Caco-2 (cell line): Measurements from ENCODE around the gene REG4. TPM values are rescaled to one million over a fixed set of nuclear protein-coding genes. Genes with fewer than 3 reads are reported as not detected.
"Not testable (repeated sequence)": the region's sequence is repeated elsewhere in the genome, so short reads cannot be mapped to it uniquely, and the experiment has no call there.

Experiments used
- BruUV-seq: library from RNA; stranded (reverse); fragments of 400-500 nt; replicated peaks from 2 replicates; lab custom pipeline; 2021; lab: Mats Ljungman, UMichigan
- CTCF ChIA-PET: fragments of 300-600 bp; sonication (Branson Sonifier 250); formaldehyde crosslinking; loops from one replicate; lab custom pipeline; 2022; ENCODE audit warnings: antibody characterized with exemption; lab: Charles Lee
- POLR2A ChIA-PET: fragments of 300-600 bp; sonication (Branson Sonifier 250); formaldehyde crosslinking; loops from one replicate; lab custom pipeline; 2022; ENCODE audit warnings: antibody characterized with exemption; lab: Charles Lee
- DNase-seq, 2 experiments: peaks; one replicate each; pipeline versions ENCODE4 v3.0.0 to v3.0.0-alpha.2; 2020 to 2022
- H3K27me3 ChIP-seq: replicated peaks from 2 replicates; pipeline ENCODE4 v1.6.0; 2011; ENCODE audit warnings: low read length; ENCODE audit not compliant: control insufficient read depth, insufficient read depth
- H3K36me3 ChIP-seq: 2 replicates; pipeline ENCODE4 v1.5.1; 2011; ENCODE audit warnings: low read length; ENCODE audit not compliant: control insufficient read depth, insufficient read depth
- H3K4me1 ChIP-seq: fragments of 250-450 bp; sonication (Bioruptor Pico); 2 replicates; pipeline ENCODE4 v1.5.1; 2020; ENCODE audit warnings: mild to moderate bottlenecking
- H3K4me3 ChIP-seq: 2 replicates; pipeline ENCODE4 v1.5.1; 2011; ENCODE audit warnings: low read depth, mild to moderate bottlenecking, control low read depth, low read length
- H3K9me3 ChIP-seq: fragments of 250-450 bp; sonication (Bioruptor Pico); 2 replicates; pipeline ENCODE4 v1.5.1; 2020; ENCODE audit warnings: mild to moderate bottlenecking, moderate library complexity
- H3K27ac Mint-ChIP-seq: one replicate; pipeline ENCODE4 v1.8.0; 2022; ENCODE audit warnings: mixed read lengths; ENCODE audit not compliant: unreplicated experiment
- H3K27me3 Mint-ChIP-seq: one replicate; pipeline ENCODE4 v1.8.0; 2022; ENCODE audit warnings: mixed read lengths; ENCODE audit not compliant: insufficient read depth, unreplicated experiment
- H3K36me3 Mint-ChIP-seq: one replicate; pipeline ENCODE4 v1.8.0; 2022; ENCODE audit warnings: mild to moderate bottlenecking, mixed read lengths; ENCODE audit not compliant: insufficient read depth, unreplicated experiment
- H3K4me1 Mint-ChIP-seq: one replicate; pipeline ENCODE4 v1.8.0; 2022; ENCODE audit warnings: low read depth, mixed read lengths; ENCODE audit not compliant: unreplicated experiment
- H3K4me3 Mint-ChIP-seq: one replicate; pipeline ENCODE4 v1.8.0; 2022; ENCODE audit warnings: mild to moderate bottlenecking, moderate library complexity, mixed read lengths; ENCODE audit not compliant: unreplicated experiment
- H3K9me3 Mint-ChIP-seq: one replicate; pipeline ENCODE4 v1.8.0; 2022; ENCODE audit warnings: mixed read lengths; ENCODE audit not compliant: unreplicated experiment
- intact Hi-C: fragments of 100-400 bp; cut with micrococcal nuclease; formaldehyde crosslinking; loops from one replicate; pipeline ENCODE4 v1.10.0; 2022; ENCODE audit not compliant: unreplicated experiment
- total RNA-seq: library from RNA; stranded (reverse); gene quantifications from 2 replicates; pipeline ENCODE4 v1.2.3, GENCODE V29; 2022
- TF ChIP-seq, protein P1 (sequence below), 2 experiments: fragments of 200-600 bp in 1 of 2; IDR thresholded peaks; 1 replicate in 1 of 2; 2 replicates in 1 of 2; pipeline versions ENCODE4 v1.5.1 to v1.8.0; 2011 to 2022; ENCODE audit warnings: antibody characterized with exemption in 1 of 2, control low read depth in 1 of 2, inconsistent platforms in 1 of 2, low read depth in 1 of 2, low read length in 1 of 2, mild to moderate bottlenecking in 1 of 2, moderate library complexity in 1 of 2; ENCODE audit not compliant: insufficient read depth in 1 of 2, severe bottlenecking in 1 of 2, unreplicated experiment in 1 of 2

REG4 gene
- total RNA-seq, 1 experiment from 2014 or later, result 8.0 TPM

DNA sequence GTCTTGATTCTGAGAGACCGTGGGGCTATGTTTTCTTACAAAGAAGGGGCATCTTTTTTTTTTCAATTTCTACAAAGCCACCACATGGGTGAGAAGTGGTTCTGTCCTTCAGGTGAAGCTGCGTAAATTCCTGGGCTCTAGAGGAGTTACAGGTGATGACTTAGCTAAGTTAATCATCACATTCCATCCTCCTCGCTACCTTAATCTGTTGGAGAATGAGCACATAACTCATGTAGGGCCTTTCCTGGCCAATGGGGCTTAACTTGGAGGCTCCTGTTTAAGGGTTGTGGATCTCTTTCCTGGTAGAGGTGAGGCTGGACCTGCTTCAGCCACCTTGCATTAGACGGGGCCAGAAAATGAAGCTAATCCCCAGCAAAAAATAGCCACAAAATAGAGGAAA is 19.9 kb downstream of the REG4 start:
- intact Hi-C loops, result loop anchor here (2.0 kb wide), 1 partner anchor 25 kb away; no protein-coding TSS in a partner anchor
- DNase-seq, result no peak
- no peak overlapping the region for H3K4me3 ChIP-seq
- no peaks in the 10 kb centered on the region for H3K36me3 Mint-ChIP-seq
- H3K4me3 Mint-ChIP-seq, result no peak overlapping the region
- TF ChIP-seq, protein P1, sequence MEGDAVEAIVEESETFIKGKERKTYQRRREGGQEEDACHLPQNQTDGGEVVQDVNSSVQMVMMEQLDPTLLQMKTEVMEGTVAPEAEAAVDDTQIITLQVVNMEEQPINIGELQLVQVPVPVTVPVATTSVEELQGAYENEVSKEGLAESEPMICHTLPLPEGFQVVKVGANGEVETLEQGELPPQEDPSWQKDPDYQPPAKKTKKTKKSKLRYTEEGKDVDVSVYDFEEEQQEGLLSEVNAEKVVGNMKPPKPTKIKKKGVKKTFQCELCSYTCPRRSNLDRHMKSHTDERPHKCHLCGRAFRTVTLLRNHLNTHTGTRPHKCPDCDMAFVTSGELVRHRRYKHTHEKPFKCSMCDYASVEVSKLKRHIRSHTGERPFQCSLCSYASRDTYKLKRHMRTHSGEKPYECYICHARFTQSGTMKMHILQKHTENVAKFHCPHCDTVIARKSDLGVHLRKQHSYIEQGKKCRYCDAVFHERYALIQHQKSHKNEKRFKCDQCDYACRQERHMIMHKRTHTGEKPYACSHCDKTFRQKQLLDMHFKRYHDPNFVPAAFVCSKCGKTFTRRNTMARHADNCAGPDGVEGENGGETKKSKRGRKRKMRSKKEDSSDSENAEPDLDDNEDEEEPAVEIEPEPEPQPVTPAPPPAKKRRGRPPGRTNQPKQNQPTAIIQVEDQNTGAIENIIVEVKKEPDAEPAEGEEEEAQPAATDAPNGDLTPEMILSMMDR (IDR thresholded peaks at IDR 0.05; ENCODE audit: insufficient read depth in 1 of 2, low read depth in 1 of 2, low read length in 1 of 2, severe bottlenecking in 1 of 2, unreplicated experiment in 1 of 2), result no peak
- POLR2A ChIA-PET, result interaction anchor here (1.0 kb wide), 1 partner anchor 15 kb away, joined by 3 read pairs; no protein-coding TSS in a partner anchor
- H3K27me3 ChIP-seq, result no peaks in the 10 kb centered on the region
- peak overlapping the region; percentile 92 for H3K27ac Mint-ChIP-seq
- no peaks in the 10 kb centered on the region for H3K9me3 ChIP-seq
- peaks cover 24% of the 10 kb centered on the region for H3K4me1 Mint-ChIP-seq
- H3K9me3 Mint-ChIP-seq, result no peaks in the 10 kb centered on the region
- no peaks in the 10 kb centered on the region for H3K27me3 Mint-ChIP-seq
- peaks cover 32% of the 10 kb centered on the region for H3K4me1 ChIP-seq
- no peaks in the 10 kb centered on the region; the same call in 1 of the 2 replicates for H3K36me3 ChIP-seq
- CTCF ChIA-PET, result no interaction called here
- BruUV-seq, result no TSS peak

- TF ChIP-seq, protein P1 (IDR thresholded peaks at IDR 0.05; ENCODE audit: insufficient read depth in 1 of 2, low read depth in 1 of 2, low read length in 1 of 2, severe bottlenecking in 1 of 2, unreplicated experiment in 1 of 2), result no peak
- Histone ChIP-seq H3K27me3 (no peaks in the 10 kb centered on the region), H3K36me3 (no peaks in the 10 kb centered on the region; the same call in 1 of the 2 replicates), H3K4me1 (peaks cover 30% of the 10 kb centered on the region), H3K4me3 (no peak overlapping the region), H3K9me3 (no peaks in the 10 kb centered on the region)
- ChIA-PET POLR2A (interaction anchor here (1.0 kb wide), 1 partner anchor 14 kb away, joined by 3 read pairs; no protein-coding TSS in a partner anchor), CTCF (interaction anchor here (1.5 kb wide), 1 partner anchor 18 kb away, joined by 3 read pairs; no protein-coding TSS in a partner anchor)
- intact Hi-C loops, result loop anchor here (1.0 to 2.0 kb wide), 2 partner anchors 16 to 24 kb away; no protein-coding TSS in a partner anchor
- Mint-ChIP-seq H3K27me3 (no peaks in the 10 kb centered on the region), H3K36me3 (no peaks in the 10 kb centered on the region), H3K4me3 (peak overlapping the region; percentile 61), H3K27ac (peak overlapping the region; percentile 92), H3K4me1 (peaks cover 31% of the 10 kb centered on the region), H3K9me3 (no peaks in the 10 kb centered on the region)
- DNase-seq, result no peak
- BruUV-seq, result no TSS peak
Observed at GRCh38 chr1:119790451-119791198, 20.6 kb downstream of the REG4 start.

GRCh38 chr1:119787776-119788175 is 23.5 kb downstream of the REG4 start:
- H3K4me1 ChIP-seq, result peaks cover 49% of the 10 kb centered on the region
- no peak for DNase-seq
- no peak overlapping the region for H3K4me3 Mint-ChIP-seq
- CTCF ChIA-PET, result no interaction called here
- H3K27me3 ChIP-seq, result no peaks in the 10 kb centered on the region
- H3K9me3 Mint-ChIP-seq, result no peaks in the 10 kb centered on the region
- no peak overlapping the region for H3K4me3 ChIP-seq
- H3K27ac Mint-ChIP-seq, result no peak overlapping the region
- H3K36me3 ChIP-seq, result no peaks in the 10 kb centered on the region
- TF ChIP-seq, protein P1 (IDR thresholded peaks at IDR 0.05; ENCODE audit: insufficient read depth in 1 of 2, low read depth in 1 of 2, low read length in 1 of 2, severe bottlenecking in 1 of 2, unreplicated experiment in 1 of 2), result no peak
- BruUV-seq, result no TSS peak
- intact Hi-C loops, result no loop called here
- H3K9me3 ChIP-seq, result no peaks in the 10 kb centered on the region
- H3K36me3 Mint-ChIP-seq, result no peaks in the 10 kb centered on the region
- POLR2A ChIA-PET, result no interaction called here
- peaks cover 47% of the 10 kb centered on the region for H3K4me1 Mint-ChIP-seq
- no peaks in the 10 kb centered on the region for H3K27me3 Mint-ChIP-seq

GRCh38 chr1:119786473-119787050 is 24.7 kb downstream of the REG4 start:
- DNase-seq, H3K9me3 ChIP-seq, H3K27me3 ChIP-seq, CTCF ChIA-PET, H3K36me3 ChIP-seq, H3K27me3 Mint-ChIP-seq, H3K27ac Mint-ChIP-seq, intact Hi-C loops, H3K4me3 Mint-ChIP-seq, POLR2A ChIA-PET, BruUV-seq, H3K36me3 Mint-ChIP-seq, H3K9me3 Mint-ChIP-seq, H3K4me3 ChIP-seq: not testable (repeated sequence)
- H3K4me1 Mint-ChIP-seq, result peaks cover 48% of the 10 kb centered on the region
- peaks cover 49% of the 10 kb centered on the region for H3K4me1 ChIP-seq
